IPS-NIHi7 (cell line): ENCODE data around the gene SMAD1.

Experiments used
- DNase-seq: peaks from one replicate; pipeline ENCODE4 v3.0.0; 2012; ENCODE audit warnings: mixed read lengths; ENCODE audit errors: extremely low spot score

SMAD1 gene

DNA sequence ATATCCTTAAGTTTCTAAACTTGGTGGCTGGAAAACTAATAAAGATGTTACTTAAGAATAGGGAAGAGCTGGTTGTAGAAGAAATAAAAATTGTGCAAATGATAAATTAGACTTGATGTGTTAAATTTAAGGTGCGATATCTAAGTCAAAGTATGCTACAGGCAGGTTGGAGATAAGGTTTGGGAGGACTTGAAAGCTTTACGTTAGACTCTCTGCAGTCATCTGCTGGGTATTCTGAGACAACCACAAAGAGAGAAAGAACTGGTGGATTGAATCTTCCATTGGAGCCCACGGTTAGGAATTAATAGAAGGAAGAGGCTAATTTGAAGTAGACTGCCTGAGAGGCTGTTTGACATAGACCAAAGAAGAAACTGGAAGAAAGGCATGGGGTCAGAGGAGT is 7.9 kb downstream of the SMAD1 start:
- DNase-seq: no peak

DNA sequence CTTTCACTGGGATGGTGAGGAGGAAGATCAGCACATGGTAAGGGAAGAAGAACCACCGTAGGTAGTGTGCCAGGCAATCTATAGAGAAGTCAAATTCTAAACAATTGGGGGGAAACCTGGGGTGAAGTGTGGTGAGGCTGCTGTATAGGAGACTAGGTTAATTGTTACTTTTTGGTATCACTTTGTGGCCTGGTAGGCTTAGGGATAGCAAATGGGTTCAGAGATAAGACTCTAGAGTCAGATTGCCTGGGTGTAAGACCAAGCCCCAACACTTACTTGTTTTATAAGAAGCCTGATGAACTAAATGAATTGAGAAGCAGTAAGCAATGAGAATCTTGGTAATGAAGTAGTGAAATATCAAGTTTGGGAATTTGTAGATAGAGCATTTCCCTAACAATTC is 8.7 kb downstream of the SMAD1 start:
- DNase-seq: no peak

DNA sequence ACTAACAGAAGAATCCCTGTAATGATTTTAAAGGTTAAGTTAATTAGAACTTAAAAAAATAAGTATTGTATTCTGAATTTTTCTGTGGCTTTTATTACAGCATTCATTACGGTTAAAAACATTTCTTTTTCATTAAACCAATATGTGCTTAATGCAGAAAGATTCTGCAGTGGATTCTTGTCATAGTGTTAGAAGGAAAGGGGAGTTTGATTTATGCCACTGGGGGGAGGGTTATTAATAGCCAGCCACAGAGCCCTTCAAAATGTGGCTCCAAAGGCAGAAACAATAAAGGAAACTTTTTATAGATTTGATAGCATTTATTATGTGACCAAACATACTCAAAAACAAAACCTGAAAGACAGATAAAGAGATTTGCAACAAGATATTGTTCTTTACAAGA is 9.1 kb downstream of the SMAD1 start:
- DNase-seq: no peak

DNA sequence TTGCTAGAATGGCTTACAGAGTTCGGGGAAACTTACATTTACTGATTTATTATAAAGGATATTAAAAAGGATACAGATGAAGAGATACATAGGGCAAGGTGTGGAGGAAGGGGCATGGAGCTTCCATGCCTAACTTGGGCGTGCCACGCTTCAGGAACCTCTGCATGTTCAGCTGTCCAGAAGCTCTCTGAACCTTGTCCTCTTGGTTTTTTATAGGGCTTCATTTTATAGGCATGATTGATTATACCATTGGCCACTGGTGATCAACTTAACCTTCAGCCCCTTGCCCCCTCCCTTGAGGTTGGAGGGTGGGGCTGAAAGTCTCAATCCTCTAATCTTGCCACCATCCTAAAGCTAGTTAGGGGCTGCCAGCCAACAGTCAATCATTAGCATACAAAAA is 10.7 kb downstream of the SMAD1 start:
- no peak for DNase-seq

DNA sequence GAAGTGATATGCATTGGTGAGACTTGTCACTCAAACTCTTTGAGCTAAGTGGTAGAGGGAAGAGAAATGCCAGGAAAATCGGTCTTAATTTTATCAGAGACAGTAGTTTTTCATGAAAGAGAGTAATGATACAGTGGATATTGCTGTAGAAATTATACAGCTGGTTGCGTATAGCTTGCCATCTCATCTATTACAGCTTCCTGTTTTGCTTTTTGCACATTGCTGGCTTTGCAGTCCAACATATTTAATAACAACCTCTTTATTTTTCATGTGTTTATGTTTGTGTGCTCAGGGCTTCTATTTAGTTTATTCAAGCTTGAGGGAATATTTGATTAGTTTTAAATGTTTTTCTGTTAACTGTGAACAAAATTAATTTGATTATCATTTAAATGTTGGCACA is 11.5 kb downstream of the SMAD1 start:
- no peak for DNase-seq

DNA sequence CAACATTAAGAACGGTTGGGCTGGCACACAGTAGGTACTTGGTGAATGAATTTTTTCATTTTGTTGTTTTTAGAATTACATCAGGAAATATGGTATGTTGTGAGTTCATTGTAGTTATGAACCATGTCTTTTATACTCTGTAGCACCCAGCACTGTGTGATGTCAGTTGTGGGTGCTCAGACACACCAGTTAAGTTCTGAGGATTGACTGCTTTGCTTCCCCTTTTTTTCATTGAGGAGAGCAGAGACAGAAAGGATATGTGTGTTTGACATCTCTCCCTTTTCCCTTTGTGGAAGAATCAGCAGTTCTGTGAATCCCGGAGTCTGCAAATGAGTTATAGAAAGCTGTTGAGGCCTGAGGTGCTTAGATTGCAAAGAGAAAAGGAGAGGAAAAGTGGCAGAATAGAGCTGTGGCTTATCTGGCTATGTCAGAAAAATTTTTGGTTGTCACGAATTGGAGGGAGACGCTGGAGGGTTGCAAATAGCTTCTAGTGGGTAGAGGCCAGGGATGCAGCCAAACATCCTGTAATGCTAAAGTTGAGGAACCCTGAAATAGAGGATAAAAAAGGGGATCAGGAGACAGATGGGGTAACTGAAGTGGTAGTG is 13.1 kb downstream of the SMAD1 start:
- DNase-seq: no peak

DNA sequence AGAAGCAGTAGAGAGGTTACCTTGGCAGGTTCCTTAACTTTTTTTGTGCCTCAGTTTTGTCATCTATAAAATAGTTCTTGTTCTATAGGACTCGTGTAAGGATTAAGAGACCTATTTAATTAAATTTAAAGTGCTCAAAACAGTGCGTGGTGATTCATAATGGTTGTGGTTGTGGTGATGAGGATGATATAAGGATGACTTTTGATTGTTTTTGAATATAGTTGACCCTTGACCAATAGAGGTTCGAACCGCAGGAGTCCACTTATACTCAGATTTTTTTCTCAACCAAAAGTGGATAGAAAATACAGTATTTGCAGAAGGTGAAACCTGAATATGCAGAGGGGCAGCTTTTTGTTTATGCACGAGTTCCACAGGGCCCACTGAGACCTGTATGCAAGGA is 14.6 kb downstream of the SMAD1 start:
- no peak for DNase-seq

DNA sequence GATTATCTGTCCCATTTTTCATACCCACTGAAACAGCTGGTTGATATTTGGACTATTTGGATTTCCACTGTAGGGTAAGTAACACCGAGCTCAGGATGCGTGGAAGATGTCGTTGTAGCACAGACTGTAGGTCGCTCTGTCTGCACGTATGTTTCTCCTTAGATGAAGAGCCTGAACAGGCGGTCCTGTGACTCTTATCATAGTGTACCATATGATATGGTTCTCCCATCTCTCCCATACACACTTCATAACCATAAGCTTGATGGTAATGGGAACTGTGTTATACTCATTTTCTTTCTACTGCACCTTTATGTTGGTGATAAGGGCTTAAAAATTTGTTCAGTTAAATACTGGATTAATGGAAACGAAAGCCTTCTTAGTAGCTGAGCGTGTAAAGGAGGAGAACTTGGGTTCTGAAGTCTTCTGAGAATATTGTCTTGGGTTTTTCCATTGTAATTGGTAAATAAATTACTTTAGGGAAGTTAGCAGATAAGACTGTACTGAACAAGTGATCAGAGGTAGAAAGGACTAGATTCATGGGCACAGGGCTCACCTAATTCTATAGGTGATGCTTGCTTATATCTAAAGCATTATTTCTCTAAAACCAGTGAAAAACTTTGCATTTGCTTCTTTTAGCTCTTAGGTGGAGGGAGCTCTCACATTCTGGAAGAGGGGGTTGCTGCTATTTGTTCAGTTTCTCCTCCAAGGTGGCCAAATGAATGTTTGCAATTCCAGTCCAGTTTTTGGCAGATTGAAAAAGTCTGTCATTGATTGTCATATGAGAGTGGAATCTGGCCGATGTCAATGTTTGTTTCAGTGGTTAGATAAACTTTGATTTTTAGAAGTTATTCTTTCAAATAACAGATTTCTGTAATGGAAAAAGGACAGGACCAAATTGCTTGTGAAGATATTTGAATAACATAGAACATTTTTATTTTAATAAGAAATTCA is 15.8 kb downstream of the SMAD1 start:
- DNase-seq: no peak

DNA sequence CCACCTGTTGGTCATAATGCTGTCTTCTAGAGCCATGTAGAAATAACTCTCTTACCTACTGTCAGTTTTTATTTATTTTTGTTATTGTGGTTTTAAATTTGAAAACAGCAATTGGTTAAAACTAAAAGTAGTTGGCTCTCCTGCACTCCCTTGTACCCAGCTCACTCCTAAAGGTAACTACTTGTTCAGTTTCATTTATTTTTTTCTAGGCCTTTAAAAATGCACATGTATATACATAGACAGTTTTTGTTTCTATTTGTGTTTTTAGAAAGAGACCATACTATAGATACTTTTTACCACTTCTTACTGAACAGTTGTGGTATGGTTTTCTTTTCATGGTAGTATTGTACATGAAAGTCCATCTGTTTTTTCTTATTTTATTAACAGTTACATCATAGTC is 16.8 kb downstream of the SMAD1 start:
- DNase-seq: no peak

DNA sequence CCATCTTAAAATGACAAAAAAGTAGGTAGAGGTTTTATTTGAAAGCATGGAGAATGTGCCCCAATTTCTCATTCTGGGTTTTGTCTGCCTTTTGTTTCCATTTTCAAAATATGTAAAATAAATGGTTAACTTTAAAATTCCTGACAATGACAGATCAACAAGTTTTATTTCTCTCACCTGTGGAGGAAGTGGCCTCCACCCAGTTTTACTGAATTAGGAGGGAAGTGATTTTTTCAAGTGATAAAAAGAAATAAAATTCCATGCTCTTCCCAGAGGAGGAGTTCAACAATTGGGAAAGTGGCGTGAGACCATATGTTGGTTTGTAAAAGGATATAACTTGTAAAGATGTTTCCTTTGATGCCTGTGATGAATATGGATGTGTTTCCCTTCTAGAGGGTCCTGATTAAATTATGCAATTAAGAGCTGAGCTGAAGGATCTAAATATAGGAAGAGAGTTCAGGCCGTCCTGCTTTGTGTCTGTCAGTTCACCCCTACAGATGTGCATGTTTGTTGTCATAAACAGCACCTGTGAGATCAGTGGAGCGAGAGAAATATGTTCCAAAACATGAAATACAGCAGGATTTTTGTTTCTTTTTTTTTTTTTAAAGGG is 19.5 kb downstream of the SMAD1 start:
- no peak for DNase-seq

DNA sequence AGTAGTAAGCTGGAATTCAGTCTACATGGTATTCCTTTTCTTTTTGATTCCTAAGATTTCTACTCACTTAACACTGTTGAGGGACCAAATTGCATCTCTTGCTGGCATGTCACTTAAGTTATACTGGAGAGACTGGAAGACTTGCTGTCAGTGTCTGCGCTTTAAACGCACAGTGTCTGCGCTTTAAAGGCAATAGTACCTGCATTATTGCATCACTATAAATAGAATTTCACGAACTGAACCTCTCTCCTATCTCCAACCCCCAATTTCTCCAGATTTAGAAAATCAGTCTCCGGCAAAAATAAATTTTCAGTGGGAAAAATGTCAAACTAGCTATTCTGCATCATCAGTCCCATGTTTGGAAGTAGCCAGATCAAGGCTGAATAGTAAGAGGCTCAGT is 21.2 kb downstream of the SMAD1 start:
- no peak for DNase-seq

DNA sequence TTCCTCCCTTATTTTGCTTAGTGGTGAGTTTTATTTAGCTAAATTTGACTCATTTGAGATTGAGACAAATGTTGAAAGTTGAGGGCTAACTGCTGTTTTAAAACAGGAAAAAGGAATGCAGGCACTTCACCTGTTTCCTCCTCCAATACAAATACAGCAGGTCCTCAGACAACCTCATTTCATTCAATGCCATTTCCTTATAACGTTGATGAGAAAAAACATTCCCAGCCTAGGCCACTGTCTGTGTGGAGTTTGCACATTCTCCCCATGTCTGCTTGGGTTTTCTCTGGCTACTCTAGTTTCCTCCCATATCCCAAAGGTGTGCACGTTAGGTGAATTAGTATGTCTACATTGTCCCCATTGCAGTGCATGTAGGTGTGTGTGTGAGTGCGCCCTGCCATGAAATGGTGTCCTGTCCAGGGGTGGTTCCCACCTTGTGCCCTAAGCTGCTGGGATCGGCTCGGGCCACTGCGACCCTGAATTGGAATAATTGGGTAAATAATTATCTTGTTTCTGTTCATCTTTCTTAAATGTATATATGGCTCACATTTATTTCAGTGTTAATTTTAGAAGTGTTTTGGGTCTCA is 21.9 kb downstream of the SMAD1 start:
- DNase-seq: no peak

DNA sequence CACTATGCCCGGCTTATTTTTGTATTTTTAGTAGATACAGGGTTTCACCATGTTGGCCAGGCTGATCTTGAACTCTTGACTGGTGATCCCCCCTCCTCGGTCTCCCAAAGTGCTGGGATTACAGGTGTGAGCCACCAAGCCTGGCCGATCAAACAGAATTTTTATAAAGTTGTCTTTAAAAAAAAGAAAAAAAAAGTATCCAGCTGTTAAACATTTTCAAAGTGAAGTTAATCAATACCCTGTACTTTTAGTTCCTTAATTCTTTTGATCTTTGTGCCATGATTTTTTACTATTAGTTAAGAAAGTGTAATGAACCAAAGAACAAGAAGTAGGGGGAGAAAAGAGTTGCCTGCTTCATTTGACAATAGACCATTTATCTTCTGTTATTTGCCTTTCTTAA is 24.3 kb downstream of the SMAD1 start:
- DNase-seq: no peak

DNA sequence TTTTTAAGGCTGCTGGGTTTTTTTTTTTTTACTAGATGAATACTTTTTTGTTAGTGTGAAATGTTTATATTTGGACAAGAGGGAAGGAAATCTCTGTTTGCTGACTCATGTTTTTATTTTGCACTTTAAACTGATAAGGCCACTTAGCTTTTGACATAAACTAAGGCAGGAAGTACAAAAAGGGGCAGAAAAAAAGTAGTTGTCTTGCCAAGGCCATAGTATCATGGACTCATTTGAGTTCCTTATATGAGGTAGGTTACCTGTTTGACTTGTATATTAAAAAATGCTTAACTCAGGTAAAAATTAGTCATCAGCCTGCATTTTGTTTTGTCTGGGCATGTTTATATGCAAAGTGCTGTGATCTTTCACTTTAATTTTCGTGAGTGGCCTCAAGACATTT is 26.0 kb downstream of the SMAD1 start:
- no peak for DNase-seq

DNA sequence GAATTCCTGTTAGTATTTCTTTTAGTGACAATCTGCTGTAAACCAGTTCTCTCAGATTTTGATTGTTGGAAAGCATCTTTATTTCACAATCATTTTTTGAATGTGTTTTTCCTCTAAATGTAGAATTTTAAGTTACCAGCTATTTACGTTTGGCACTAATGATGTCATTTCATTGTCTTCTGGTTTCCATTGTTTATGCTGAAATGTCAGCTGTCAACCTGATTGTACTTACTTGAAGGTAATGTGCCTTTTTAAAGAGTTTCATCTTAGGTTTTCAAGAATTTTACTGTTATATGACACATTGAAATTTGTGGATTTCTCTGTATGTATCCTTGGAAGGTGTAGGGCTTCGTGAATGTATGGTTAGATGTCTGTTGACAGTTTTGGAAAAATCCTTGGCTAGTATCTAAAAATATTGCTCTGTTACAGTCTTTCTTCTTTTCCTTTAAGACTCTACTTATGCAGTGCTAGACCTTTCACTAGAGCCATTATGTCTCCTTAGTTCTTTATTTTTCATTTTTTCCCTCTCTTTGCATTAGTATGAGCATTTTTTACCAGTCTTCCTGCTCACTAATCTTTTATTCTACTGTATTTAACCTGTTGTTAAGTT is 30.4 kb downstream of the SMAD1 start:
- no peak for DNase-seq

DNA sequence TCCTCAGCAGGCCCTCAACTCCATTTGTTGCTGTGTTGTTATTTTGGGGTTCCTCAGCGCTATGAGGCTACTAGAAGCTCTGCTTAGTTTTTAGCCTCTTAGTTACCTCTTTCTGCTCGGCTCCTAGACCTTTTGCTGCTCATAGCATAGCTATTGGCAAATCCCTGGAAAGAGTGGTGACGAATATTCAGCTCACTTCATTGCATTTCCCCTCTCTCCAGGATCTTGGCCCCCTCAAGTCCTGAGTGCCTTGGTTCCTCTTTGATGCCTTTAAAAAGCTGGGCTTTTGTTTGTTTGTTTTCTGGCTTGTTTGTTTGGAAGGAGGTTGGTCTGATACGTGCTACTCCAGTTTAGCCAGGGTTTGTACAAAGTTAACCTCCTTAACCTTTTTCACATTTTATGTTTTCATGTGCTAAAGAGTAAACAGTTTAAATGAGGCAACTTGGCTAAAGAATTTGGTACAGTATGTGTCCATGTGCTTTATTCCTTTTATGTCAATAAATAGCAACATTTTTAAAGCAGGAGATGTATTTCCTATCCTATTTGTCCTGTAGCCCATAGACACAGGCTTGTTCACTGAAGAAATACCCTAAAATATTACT is 31.5 kb downstream of the SMAD1 start:
- DNase-seq: peak; percentile 27

DNA sequence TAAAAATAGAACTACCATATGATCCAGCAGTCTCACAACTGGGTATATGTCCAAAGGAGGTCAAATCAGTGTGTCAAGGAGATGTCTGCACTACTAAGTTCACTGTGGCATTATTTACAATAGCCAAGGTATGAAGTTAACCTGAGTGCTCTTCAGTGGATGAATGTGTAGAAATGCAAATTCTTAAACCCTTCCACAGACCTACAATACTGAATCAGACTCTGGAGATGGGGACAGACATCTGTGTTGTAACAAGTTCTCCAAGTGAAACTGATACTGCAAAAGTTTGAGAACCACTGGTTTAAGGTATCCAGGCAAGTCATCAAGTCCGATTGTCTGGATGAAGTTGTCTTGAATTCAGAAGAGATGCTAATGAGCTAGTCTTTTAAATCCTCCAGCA is 38.5 kb downstream of the SMAD1 start:
- DNase-seq: no peak

DNA sequence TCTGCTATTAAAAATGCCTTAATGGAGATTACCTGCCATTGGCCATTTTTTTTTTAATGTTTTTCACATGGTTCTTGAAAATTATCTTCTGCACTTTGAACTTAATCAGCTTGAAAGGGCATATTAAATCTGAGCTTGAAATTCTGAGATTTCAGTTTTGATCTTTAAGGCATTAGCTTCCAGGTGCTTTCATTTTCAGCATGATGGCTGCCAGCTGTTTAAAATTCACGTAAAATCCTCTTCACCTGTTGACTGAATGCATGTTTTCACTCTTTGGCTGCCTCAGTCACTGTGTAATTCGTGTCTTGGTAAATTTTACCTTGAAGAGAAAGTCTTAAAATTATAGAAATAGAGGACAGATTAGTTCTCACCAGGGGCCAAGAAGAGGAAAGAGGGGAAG is 39.6 kb downstream of the SMAD1 start:
- no peak for DNase-seq

DNA sequence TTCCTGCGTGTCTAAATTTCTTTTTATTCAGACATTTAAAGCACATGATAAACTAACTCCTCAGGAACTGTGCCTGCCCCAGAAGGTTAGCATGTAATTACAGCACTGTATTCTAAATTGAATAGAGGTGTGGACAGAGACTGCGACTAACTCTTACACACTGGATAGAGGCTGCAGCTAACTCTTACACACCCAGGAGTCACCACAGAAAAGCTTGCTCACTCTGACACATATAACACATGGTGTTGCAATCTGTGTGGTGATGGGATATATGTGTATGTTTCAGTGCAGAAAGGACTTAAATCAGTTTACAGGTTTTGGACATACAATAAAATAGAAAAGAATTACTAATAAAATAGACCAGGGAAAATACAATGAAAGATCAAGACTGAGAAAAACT is 41.5 kb downstream of the SMAD1 start:
- DNase-seq: no peak

DNA sequence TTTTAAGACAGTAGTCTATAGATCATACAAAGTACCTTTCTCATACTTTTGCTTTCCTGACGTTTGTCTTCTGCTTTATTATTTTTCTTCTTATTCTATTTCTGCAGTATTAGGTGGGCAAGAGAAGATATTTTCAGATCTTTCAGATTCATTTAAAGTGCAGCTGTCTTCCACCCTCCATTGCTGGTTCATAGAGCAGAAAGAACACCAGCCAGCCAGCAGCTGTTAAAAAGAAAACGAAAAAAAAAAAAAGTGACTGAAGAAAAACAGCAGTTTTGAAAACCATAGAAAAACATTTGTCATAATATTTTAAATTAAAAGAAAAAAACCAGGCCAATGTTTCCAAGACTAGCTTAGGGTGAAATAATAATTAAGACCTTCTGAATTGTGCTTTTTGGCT is 42.9 kb downstream of the SMAD1 start:
- DNase-seq: no peak

DNA sequence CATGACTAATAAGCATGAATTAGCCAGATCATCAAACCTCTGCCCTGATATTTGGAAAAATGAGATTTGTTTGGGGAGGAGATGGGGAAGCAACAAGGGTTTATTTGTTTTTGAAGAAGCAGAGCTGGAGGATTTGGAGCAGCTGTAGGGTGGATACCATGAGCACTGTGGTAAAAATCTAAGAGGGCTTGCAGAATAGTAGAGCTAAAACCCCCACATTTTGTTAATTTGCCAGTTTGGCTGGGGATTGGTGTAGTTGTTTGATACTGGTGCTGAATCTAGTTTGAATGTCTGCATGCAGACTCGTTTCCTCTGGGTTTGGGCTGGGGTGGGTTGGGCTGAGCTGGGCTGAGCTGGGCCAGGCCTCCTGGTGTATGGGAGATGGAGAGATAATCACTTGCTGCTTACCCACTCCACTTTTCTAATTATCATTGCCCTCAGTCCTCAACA is 43.7 kb downstream of the SMAD1 start:
- peak; percentile 28 for DNase-seq

DNA sequence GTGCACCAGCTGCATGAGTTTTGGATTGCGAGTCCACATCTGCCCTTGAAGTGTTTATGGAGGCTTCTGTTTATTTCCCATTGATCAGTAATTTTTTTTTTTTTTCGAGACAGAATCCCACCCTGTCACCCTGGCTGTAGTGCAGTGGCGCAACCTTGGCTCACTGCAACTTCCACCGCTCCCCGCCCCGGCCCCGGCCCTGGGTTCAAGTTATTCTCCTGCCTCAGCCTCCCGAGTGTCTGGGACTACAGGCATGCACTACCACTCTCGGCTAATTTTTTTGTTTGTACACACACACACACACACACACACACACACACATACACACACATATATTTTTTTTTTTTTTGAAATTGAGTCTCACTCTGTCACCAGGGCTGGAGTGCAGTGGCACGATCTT is 46.1 kb downstream of the SMAD1 start:
- DNase-seq: no peak
